ENCODE results near the gene RAB40B.

GRCh38 chr17:82658796-82659452, 39.6 kb downstream of the RAB40B start:
- TF ChIP-seq EZH2 (optimal IDR thresholded peaks at IDR 0.05; ENCODE audit: low read depth, low read length) (no peak), CTCF (IDR thresholded peaks at IDR 0.05; ENCODE audit: low read length) (no peak)
